ENCODE measurements around the gene PIWIL1.

The PIWIL1 gene

DNA sequence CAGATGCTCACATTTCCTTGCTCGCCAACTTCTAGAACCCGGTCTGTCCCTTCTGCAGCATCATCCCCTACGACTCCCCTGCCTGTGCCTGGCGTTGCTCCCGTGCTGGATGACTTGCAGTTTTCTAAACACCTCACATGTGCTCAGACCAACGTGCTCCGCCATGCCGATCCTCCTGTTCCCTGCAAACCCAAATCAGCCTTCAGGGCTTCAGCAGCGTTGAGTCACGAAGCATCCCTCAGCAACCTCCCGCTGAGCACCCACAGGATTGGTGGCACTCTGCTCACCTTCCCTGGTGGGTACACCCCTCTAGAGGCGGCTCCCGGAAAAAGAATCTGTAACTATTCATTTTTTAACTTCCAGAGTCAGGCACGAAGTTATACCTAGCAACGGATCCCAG is 2.8 kb upstream of the PIWIL1 start:
- Histone ChIP-seq H3K36me3 (ENCODE audit: low read depth) (no peaks in the 10 kb centered on the region), H3K27me3 (ENCODE audit: insufficient read depth, poor library complexity, severe bottlenecking) (peaks cover 11% of the 10 kb centered on the region), H3K4me3 (ENCODE audit: severe bottlenecking) (no peak overlapping the region), H3K4me1 (ENCODE audit: insufficient read depth, poor library complexity, severe bottlenecking) (peaks cover 9% of the 10 kb centered on the region), H3K27ac (ENCODE audit: poor library complexity, severe bottlenecking) (no peak overlapping the region), H3K9me3 (ENCODE audit: severe bottlenecking) (no peaks in the 10 kb centered on the region)
- DNase-seq (ENCODE audit: low spot score) (no peak), ATAC-seq (ENCODE audit: low read depth) (peak; percentile 54)
- TF ChIP-seq CTCF (IDR thresholded peaks at IDR 0.05; ENCODE audit: poor library complexity, severe bottlenecking), result no peak

GRCh38 chr12:130335517-130336392 is 1.9 kb upstream of the PIWIL1 start:
- no peak overlapping the region for H3K4me3 ChIP-seq (ENCODE audit: severe bottlenecking)
- no peak for DNase-seq (ENCODE audit: low spot score)
- peaks cover 11% of the 10 kb centered on the region for H3K27me3 ChIP-seq (ENCODE audit: insufficient read depth, poor library complexity, severe bottlenecking)
- H3K27ac ChIP-seq (ENCODE audit: poor library complexity, severe bottlenecking), result no peak overlapping the region
- H3K4me1 ChIP-seq (ENCODE audit: insufficient read depth, poor library complexity, severe bottlenecking), result peaks cover 9% of the 10 kb centered on the region
- peak; percentile 32; the same call in 2 of the 3 replicates for ATAC-seq (ENCODE audit: low read depth)
- H3K9me3 ChIP-seq (ENCODE audit: severe bottlenecking), result no peaks in the 10 kb centered on the region
- TF ChIP-seq CTCF (IDR thresholded peaks at IDR 0.05; ENCODE audit: poor library complexity, severe bottlenecking), result peak; percentile 79
- H3K36me3 ChIP-seq (ENCODE audit: low read depth), result no peaks in the 10 kb centered on the region

DNA sequence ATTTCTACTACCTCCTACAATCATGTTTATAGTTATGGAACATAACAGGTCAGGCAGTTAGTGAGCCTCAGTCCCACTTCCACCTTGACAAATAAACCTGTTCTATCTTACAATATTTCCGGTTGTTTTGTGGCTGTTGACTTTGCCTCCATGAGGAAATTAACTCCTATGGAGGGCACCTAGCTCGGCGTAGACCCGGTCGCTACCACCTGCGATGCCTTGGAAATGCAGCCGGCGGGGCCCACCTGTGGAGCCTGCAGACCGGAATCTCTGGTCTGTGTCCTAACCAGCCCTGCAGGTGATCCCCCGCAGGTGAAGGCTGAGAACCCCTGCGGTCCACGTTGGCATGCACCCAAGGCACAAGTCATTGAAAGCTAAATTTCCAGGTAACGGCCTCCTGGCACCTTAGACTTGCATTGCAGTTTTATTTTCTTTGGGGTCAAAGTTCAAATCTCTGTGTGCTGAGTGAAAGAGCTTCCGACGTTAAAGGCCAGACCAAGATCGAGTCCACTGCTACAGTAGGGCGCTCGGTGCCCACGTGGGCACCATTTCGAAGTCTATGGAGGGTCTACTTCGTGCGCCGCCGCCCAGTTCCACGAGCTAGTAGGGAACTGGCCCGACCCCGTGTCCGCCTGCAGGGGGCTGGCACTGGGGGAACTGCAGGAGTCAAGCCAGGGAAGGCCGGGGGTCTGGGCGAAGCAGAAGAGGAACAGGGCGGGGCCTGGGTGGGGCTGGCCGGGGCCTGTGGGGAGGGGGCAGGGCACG is 782 bp upstream of the PIWIL1 start:
- H3K27me3 ChIP-seq (ENCODE audit: insufficient read depth, poor library complexity, severe bottlenecking), result peaks cover 11% of the 10 kb centered on the region
- DNase-seq (ENCODE audit: low spot score) (no peak), ATAC-seq (ENCODE audit: low read depth) (no peak)
- no peak overlapping the region for H3K27ac ChIP-seq (ENCODE audit: poor library complexity, severe bottlenecking)
- H3K4me1 ChIP-seq (ENCODE audit: insufficient read depth, poor library complexity, severe bottlenecking), result peaks cover 9% of the 10 kb centered on the region
- no peaks in the 10 kb centered on the region for H3K9me3 ChIP-seq (ENCODE audit: severe bottlenecking)
- no peak overlapping the region for H3K4me3 ChIP-seq (ENCODE audit: severe bottlenecking)
- TF ChIP-seq CTCF (IDR thresholded peaks at IDR 0.05; ENCODE audit: poor library complexity, severe bottlenecking), result no peak
- no peaks in the 10 kb centered on the region for H3K36me3 ChIP-seq (ENCODE audit: low read depth)

DNA sequence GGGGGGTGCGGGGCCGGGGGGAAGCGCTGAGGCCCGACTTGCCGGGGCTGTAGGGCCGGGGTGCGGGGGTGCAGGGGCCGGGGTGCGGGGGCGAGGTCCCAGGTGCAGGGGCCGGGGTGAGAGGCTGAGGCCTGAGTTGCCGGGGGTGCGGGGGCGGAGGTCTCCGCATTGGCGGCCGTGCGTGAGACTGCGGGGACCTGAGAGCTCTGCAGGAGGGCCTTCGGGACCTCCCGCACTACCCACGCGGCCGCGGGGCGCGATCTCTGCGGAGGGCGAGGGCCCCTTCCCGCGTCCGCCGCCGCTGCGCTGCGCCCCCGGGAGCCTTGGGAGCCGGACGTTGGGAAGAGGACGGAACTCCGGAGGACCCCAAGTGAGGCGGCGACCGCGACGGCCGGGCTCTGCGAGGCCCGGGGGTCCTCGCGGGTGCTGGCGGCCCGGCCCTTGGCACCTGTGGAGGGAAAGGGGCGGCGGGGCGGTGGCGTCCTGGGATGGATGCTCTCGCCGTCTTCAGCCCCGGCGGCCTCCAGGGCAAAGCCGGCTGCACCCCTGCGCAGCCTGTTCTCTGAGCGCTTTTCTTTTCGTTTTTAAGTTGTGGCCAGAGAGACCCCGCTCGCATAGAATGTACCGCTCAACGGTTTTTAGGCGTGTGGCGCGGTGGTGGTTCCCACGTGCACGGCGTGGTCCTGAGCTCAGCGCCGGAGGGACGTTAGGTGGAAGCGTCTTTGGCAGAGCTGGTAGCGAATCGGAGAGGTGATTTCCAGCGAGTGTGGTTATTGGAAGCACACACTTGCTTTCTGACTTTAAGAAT is 1.3 kb downstream of the PIWIL1 start:
- no peak for DNase-seq (ENCODE audit: low spot score)
- Histone ChIP-seq H3K9me3 (ENCODE audit: severe bottlenecking) (no peaks in the 10 kb centered on the region), H3K27ac (ENCODE audit: poor library complexity, severe bottlenecking) (peak overlapping the region; percentile 34), H3K4me3 (ENCODE audit: severe bottlenecking) (no peak overlapping the region), H3K27me3 (ENCODE audit: insufficient read depth, poor library complexity, severe bottlenecking) (peaks cover 11% of the 10 kb centered on the region), H3K36me3 (ENCODE audit: low read depth) (no peaks in the 10 kb centered on the region), H3K4me1 (ENCODE audit: insufficient read depth, poor library complexity, severe bottlenecking) (peaks cover 9% of the 10 kb centered on the region)
- no peak for ATAC-seq (ENCODE audit: low read depth)
- no peak for TF ChIP-seq CTCF (IDR thresholded peaks at IDR 0.05; ENCODE audit: poor library complexity, severe bottlenecking)

Measured in RWPE2 (cell line).